K562 (cell line): ENCODE measurements around the gene ZBTB39. TPM values are rescaled to one million over a fixed set of nuclear protein-coding genes. Genes with fewer than 3 reads are reported as not detected.

Experiments
- ARHGAP35 ChIP-seq: fragments of 450-650 bp; IDR thresholded peaks from 2 replicates; pipeline ENCODE4 v1.6.1; 2018; ENCODE audit not compliant: partially characterized antibody
- ATF1 ChIP-seq, 2 experiments: fragments of 450-650 bp in 1 of 2; IDR thresholded peaks; 2 replicates each; pipeline ENCODE4 v1.6.1; 2016; ENCODE audit warnings: missing compliant biosample characterization in 1 of 2, missing genetic modification characterization in 1 of 2
- CCNT2 ChIP-seq: IDR thresholded peaks from 2 replicates; pipeline ENCODE4 v1.6.1; 2011; ENCODE audit warnings: borderline replicate concordance, low read depth, mild to moderate bottlenecking, moderate library complexity, mixed read lengths, low read length; ENCODE audit not compliant: insufficient read length; ENCODE audit errors: extremely low read depth
- CEBPG ChIP-seq, 3 experiments: fragments of 200-800 bp in 1 of 3; sonication (Bioruptor generic) in 1 of 3; sonication (generic) in 1 of 3; formaldehyde crosslinking in 1 of 3; IDR thresholded peaks in 2 of 3; conservative IDR thresholded peaks in 1 of 3; 2 replicates each; pipeline versions ENCODE4 v1.6.1 to v1.8.0; 2016 to 2022; ENCODE audit warnings: missing compliant biosample characterization in 2 of 3, missing genetic modification characterization in 2 of 3, mild to moderate bottlenecking in 1 of 3, missing genetic modification reagents in 1 of 3
- CXXC5 ChIP-seq: fragments of 250-450 bp; sonication (Bioruptor Pico); IDR thresholded peaks from 2 replicates; pipeline ENCODE4 v1.8.0; 2022; ENCODE audit warnings: inconsistent platforms, mild to moderate bottlenecking, moderate library complexity
- DACH1 ChIP-seq: fragments of 450-650 bp; IDR thresholded peaks from 2 replicates; pipeline ENCODE4 v1.6.1; 2018; ENCODE audit not compliant: partially characterized antibody
- DEAF1 ChIP-seq: fragments of 450-650 bp; formaldehyde crosslinking; IDR thresholded peaks from 2 replicates; pipeline ENCODE4 v1.4.0; 2020; ENCODE audit warnings: mild to moderate bottlenecking, moderate library complexity
- NFE2L1 ChIP-seq: fragments of 450-650 bp; IDR thresholded peaks from 2 replicates; pipeline ENCODE4 v1.6.1; 2016; ENCODE audit warnings: missing genetic modification characterization, low read depth, mild to moderate bottlenecking, missing compliant biosample characterization, moderate library complexity, borderline replicate concordance
- NR1H2 ChIP-seq: sonication (generic); formaldehyde crosslinking; IDR thresholded peaks from 2 replicates; pipeline ENCODE4 v1.4.0; 2020; ENCODE audit warnings: mild to moderate bottlenecking, missing genetic modification reagents
- POLR2A ChIP-seq: fragments of 450-650 bp; conservative IDR thresholded peaks from 2 replicates; pipeline ENCODE4 v1.6.1; 2016
- RUNX1 ChIP-seq: sonication (generic); IDR thresholded peaks from 2 replicates; pipeline ENCODE4 v1.6.1; 2016; ENCODE audit warnings: antibody characterized with exemption, low read depth
- SLC30A9 ChIP-seq: fragments of 250-450 bp; sonication (Bioruptor Pico); IDR thresholded peaks from 2 replicates; pipeline ENCODE4 v1.8.0; 2022; ENCODE audit warnings: mild to moderate bottlenecking, moderate library complexity
- SOX6 ChIP-seq: fragments of 450-650 bp; IDR thresholded peaks from 2 replicates; pipeline ENCODE4 v1.6.1; 2014; ENCODE audit warnings: mild to moderate bottlenecking
- XRCC4 ChIP-seq: IDR thresholded peaks from one replicate; pipeline ENCODE4 v1.6.1; 2011; ENCODE audit not compliant: insufficient read depth, insufficient read length; ENCODE audit errors: extremely low read depth
- YBX1 ChIP-seq: fragments of 450-650 bp; IDR thresholded peaks from 2 replicates; pipeline ENCODE4 v1.7.1; 2016; ENCODE audit warnings: mild to moderate bottlenecking
- ZNF23 ChIP-seq: fragments of 250-450 bp; sonication (Bioruptor Pico); IDR thresholded peaks from 2 replicates; pipeline ENCODE4 v1.4.0; 2020; ENCODE audit warnings: mild to moderate bottlenecking
- ZNF282 ChIP-seq: sonication (generic); formaldehyde crosslinking; IDR thresholded peaks from 2 replicates; pipeline ENCODE4 v1.8.1; 2023; ENCODE audit warnings: missing genetic modification reagents
- ZNF764 ChIP-seq: fragments of 250-450 bp; sonication (Bioruptor Pico); IDR thresholded peaks from 2 replicates; pipeline ENCODE4 v1.4.0; 2020; ENCODE audit warnings: low read depth, mild to moderate bottlenecking, moderate library complexity
- ZSCAN32 ChIP-seq: fragments of 450-650 bp; formaldehyde crosslinking; IDR thresholded peaks from 2 replicates; pipeline ENCODE4 v1.4.0; 2020; ENCODE audit warnings: mild to moderate bottlenecking, moderate library complexity
- polyA plus RNA-seq, 8 experiments: library from polyadenylated mRNA; depleted of rRNA in 4 of 8; stranded (reverse) in 5 of 8; unstranded in 3 of 8; fragments of >200 nt; fragmentation: Nextera tagmentation in 2 of 8; fragmentation: Illumina TruSeq in 1 of 8; extraction: Ambion mirVana in 2 of 8; extraction: Trizol in 1 of 8; gene quantifications; 2 replicates each; pipeline versions ENCODE4 v1.2.1 to v1.2.3, GENCODE V29; 2011 to 2014; ENCODE audit warnings: inconsistent platforms in 1 of 8, missing spikeins in 1 of 8
- total RNA-seq, 7 experiments: library from RNA; depleted of rRNA in 6 of 7; stranded (reverse); fragments of >200 nt in 6 of 7; fragmentation: Illumina TruSeq in 2 of 7; extraction: Trizol in 2 of 7; gene quantifications; 2 replicates each; pipeline versions ENCODE4 v1.2.1 to v1.2.3, GENCODE V29; 2011 to 2021; ENCODE audit warnings: low replicate concordance in 1 of 7
- TF ChIP-seq, protein P1 (sequence below): fragments of 450-650 bp; formaldehyde crosslinking; IDR thresholded peaks from 2 replicates; pipeline ENCODE4 v1.4.0; 2020; ENCODE audit warnings: mild to moderate bottlenecking, moderate library complexity
- TF ChIP-seq, protein P2 (sequence below), 2 experiments: fragments of 450-650 bp in 1 of 2; IDR thresholded peaks; 2 replicates each; pipeline ENCODE4 v1.6.1; 2011 to 2017; ENCODE audit warnings: low read depth in 2 of 2, antibody characterized with exemption in 1 of 2, borderline replicate concordance in 1 of 2, low read length in 1 of 2, mild to moderate bottlenecking in 1 of 2, mixed read lengths in 1 of 2; ENCODE audit not compliant: control insufficient read depth in 1 of 2

Gene ZBTB39
- total and polyA plus RNA-seq, 9 of the 15 experiments (the other 6 are each of a cell fraction or from before 2014, with no cell fraction given): 3.3 to 13.3 (median 8.6) TPM

DNA sequence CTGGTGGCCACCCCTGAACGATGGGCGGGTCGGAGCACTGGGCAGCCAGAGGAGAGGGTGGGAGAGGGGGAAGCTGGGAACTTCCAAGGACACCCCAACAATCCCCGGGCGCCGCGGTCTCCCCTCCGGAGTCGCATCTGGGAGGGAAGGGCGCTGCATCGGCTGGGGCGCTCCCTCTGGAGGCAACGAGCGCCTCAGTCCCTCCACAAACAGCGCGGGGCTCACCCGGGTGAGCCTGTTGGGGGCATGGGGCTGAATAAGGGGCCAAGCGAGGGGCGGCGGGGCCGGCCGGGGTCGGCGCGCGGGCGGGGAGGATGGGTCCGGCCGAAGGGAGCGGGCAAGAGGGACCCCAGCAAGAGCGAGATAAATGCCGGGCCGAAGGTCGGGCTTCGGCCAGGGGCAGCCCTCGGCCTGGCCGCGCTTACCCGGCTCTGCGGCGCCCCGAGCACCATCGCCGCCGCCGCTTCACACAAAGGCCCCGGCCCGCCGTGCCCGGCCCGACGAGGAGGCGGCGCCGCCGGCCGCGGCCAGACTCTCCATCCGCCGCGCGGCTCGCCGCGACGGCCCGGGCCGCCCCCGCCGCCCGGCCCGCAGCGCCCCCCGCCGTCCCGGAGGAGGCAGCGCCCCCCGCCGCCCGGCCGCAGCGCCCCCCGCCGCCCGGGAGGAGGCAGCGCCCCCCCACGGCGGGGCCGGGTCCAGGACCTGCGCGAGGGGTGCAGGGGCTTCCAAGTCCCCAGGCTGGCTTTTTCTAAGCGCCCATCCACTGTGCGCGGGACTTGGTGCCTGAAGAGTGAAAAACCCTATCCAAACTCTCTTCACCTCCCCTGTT is at the start of gene ZBTB39 (continued):
- TF ChIP-seq, protein P1, sequence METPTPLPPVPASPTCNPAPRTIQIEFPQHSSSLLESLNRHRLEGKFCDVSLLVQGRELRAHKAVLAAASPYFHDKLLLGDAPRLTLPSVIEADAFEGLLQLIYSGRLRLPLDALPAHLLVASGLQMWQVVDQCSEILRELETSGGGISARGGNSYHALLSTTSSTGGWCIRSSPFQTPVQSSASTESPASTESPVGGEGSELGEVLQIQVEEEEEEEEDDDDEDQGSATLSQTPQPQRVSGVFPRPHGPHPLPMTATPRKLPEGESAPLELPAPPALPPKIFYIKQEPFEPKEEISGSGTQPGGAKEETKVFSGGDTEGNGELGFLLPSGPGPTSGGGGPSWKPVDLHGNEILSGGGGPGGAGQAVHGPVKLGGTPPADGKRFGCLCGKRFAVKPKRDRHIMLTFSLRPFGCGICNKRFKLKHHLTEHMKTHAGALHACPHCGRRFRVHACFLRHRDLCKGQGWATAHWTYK (CRISPR knock-in tag): no peak
- TF ChIP-seq RUNX1 (no peak), CCNT2 (peak; percentile 57), XRCC4 (no peak), YBX1 (no peak), ARHGAP35 (no peak), NFE2L1 (no peak), ZNF282 (CRISPR knock-in tag) (no peak), DEAF1 (CRISPR knock-in tag) (no peak), ZSCAN32 (CRISPR knock-in tag) (no peak), CXXC5 (CRISPR knock-in tag) (peak; percentile 75), ATF1 (CRISPR knock-in tag; IDR thresholded peaks at IDR 0.05) (no peak), ATF1 (tag; IDR thresholded peaks at IDR 0.05) (no peak), CEBPG (CRISPR knock-in tag; IDR thresholded peaks at IDR 0.05) (no peak), CEBPG (tag; conservative IDR thresholded peaks at IDR 0.05 in 1 of 2, IDR thresholded peaks at IDR 0.05 in 1 of 2) (no peak), SLC30A9 (CRISPR knock-in tag) (no peak), NR1H2 (CRISPR knock-in tag) (no peak), SOX6 (no peak), ZNF764 (CRISPR knock-in tag) (no peak), ZNF23 (CRISPR knock-in tag) (no peak), DACH1 (no peak), POLR2A (0 out of 2 replicates have a peak, but pooled peaks have one; percentile 45)
- TF ChIP-seq, protein P2, sequence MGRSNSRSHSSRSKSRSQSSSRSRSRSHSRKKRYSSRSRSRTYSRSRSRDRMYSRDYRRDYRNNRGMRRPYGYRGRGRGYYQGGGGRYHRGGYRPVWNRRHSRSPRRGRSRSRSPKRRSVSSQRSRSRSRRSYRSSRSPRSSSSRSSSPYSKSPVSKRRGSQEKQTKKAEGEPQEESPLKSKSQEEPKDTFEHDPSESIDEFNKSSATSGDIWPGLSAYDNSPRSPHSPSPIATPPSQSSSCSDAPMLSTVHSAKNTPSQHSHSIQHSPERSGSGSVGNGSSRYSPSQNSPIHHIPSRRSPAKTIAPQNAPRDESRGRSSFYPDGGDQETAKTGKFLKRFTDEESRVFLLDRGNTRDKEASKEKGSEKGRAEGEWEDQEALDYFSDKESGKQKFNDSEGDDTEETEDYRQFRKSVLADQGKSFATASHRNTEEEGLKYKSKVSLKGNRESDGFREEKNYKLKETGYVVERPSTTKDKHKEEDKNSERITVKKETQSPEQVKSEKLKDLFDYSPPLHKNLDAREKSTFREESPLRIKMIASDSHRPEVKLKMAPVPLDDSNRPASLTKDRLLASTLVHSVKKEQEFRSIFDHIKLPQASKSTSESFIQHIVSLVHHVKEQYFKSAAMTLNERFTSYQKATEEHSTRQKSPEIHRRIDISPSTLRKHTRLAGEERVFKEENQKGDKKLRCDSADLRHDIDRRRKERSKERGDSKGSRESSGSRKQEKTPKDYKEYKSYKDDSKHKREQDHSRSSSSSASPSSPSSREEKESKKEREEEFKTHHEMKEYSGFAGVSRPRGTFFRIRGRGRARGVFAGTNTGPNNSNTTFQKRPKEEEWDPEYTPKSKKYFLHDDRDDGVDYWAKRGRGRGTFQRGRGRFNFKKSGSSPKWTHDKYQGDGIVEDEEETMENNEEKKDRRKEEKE (IDR thresholded peaks at IDR 0.05; ENCODE audit: borderline replicate concordance in 1 of 2, control insufficient read depth in 1 of 2, low read depth in 2 of 2, low read length in 1 of 2): no peak
